H9 (cell line): ENCODE data around the gene SLC6A7. TPM values are rescaled to one million over a fixed set of nuclear protein-coding genes. Genes with fewer than 3 reads are reported as not detected.

Experiments used
- DNase-seq: peaks from one replicate; pipeline ENCODE4 v3.0.0-alpha.2; 2017
- H2AFZ ChIP-seq: one replicate; pipeline ENCODE4 v1.6.1; 2013; ENCODE audit warnings: mild to moderate bottlenecking, low read length, control low read depth, moderate library complexity
- H2AK5ac ChIP-seq: 2 replicates; pipeline ENCODE4 v1.6.1; 2013; ENCODE audit warnings: low read length, control low read depth, mixed read lengths; ENCODE audit not compliant: insufficient read length
- H2BK120ac ChIP-seq: one replicate; pipeline ENCODE4 v1.6.1; 2013; ENCODE audit warnings: low read depth, mild to moderate bottlenecking, low read length, control low read depth, inconsistent platforms; ENCODE audit not compliant: poor library complexity, severe bottlenecking
- H2BK12ac ChIP-seq: 2 replicates; pipeline ENCODE4 v1.6.1; 2013; ENCODE audit warnings: low read length, control low read depth, mixed read lengths, low read depth; ENCODE audit not compliant: insufficient read length
- H2BK15ac ChIP-seq: 2 replicates; pipeline ENCODE4 v1.6.1; 2013; ENCODE audit warnings: low read depth, low read length, control low read depth
- H2BK20ac ChIP-seq: one replicate; pipeline ENCODE4 v1.6.1; 2013; ENCODE audit warnings: low read depth, mild to moderate bottlenecking, low read length, control low read depth, inconsistent platforms; ENCODE audit not compliant: poor library complexity, severe bottlenecking
- H2BK5ac ChIP-seq: 2 replicates; pipeline ENCODE4 v1.6.1; 2013; ENCODE audit warnings: low read length, control low read depth, mixed read lengths; ENCODE audit not compliant: insufficient read length
- H3K14ac ChIP-seq: 2 replicates; pipeline ENCODE4 v1.6.1; 2013; ENCODE audit warnings: low read length, control low read depth; ENCODE audit not compliant: insufficient read depth
- H3K18ac ChIP-seq: 2 replicates; pipeline ENCODE4 v1.6.1; 2013; ENCODE audit warnings: low read depth, mild to moderate bottlenecking, mixed read lengths, low read length, control low read depth; ENCODE audit not compliant: insufficient read length
- H3K23ac ChIP-seq: 2 replicates; pipeline ENCODE4 v1.6.1; 2013; ENCODE audit warnings: low read length, control low read depth, mixed read lengths, low read depth; ENCODE audit not compliant: insufficient read length
- H3K23me2 ChIP-seq: 2 replicates; pipeline ENCODE4 v1.6.1; 2013; ENCODE audit warnings: low read depth, mild to moderate bottlenecking, mixed read lengths, low read length, control low read depth; ENCODE audit not compliant: insufficient read length, poor library complexity, severe bottlenecking
- H3K27ac ChIP-seq: 2 replicates; pipeline ENCODE4 v1.5.1; 2013; ENCODE audit warnings: low read length, control low read depth, mixed read lengths, low read depth; ENCODE audit not compliant: insufficient read length
- H3K27me3 ChIP-seq: 2 replicates; pipeline ENCODE4 v1.6.1; 2013; ENCODE audit warnings: low read length, control low read depth, inconsistent platforms; ENCODE audit not compliant: insufficient read depth
- H3K4ac ChIP-seq: 2 replicates; pipeline ENCODE4 v1.6.1; 2013; ENCODE audit warnings: low read depth, mild to moderate bottlenecking, control low read depth, inconsistent platforms, low read length, moderate library complexity
- H3K4me1 ChIP-seq: 2 replicates; pipeline ENCODE4 v1.6.1; 2013; ENCODE audit warnings: low read length, control low read depth, inconsistent platforms; ENCODE audit not compliant: insufficient read depth
- H3K4me2 ChIP-seq: 2 replicates; pipeline ENCODE4 v1.6.1; 2013; ENCODE audit warnings: low read length, control low read depth, mixed read lengths; ENCODE audit not compliant: insufficient read length, insufficient read depth
- H3K56ac ChIP-seq: 2 replicates; pipeline ENCODE4 v1.6.1; 2013; ENCODE audit warnings: low read depth, mild to moderate bottlenecking, mixed read lengths, low read length, control low read depth; ENCODE audit not compliant: insufficient read length
- H3K79me1 ChIP-seq: 2 replicates; pipeline ENCODE4 v1.6.1; 2013; ENCODE audit warnings: low read depth, mild to moderate bottlenecking, moderate library complexity, low read length, control low read depth, inconsistent platforms; ENCODE audit not compliant: insufficient read depth, poor library complexity, severe bottlenecking
- H3K79me2 ChIP-seq: 2 replicates; pipeline ENCODE4 v1.6.1; 2013; ENCODE audit warnings: low read length, control low read depth, inconsistent platforms; ENCODE audit not compliant: insufficient read depth
- H3K9ac ChIP-seq: 2 replicates; pipeline ENCODE4 v1.6.1; 2013; ENCODE audit warnings: low read length, control low read depth, mixed read lengths; ENCODE audit not compliant: insufficient read length; ENCODE audit errors: extremely low read depth
- H3K9me3 ChIP-seq: one replicate; pipeline ENCODE4 v1.6.1; 2013; ENCODE audit warnings: low read depth, low read length, inconsistent platforms; ENCODE audit not compliant: control insufficient read depth
- H3T11ph ChIP-seq: one replicate; pipeline ENCODE4 v1.6.1; 2013; ENCODE audit warnings: mild to moderate bottlenecking, low read length, control low read depth, inconsistent platforms
- H4K20me1 ChIP-seq: one replicate; pipeline ENCODE4 v1.6.1; 2013; ENCODE audit not compliant: control insufficient read depth, insufficient read length, insufficient read depth
- H4K5ac ChIP-seq: 2 replicates; pipeline ENCODE4 v1.6.1; 2013; ENCODE audit warnings: low read depth, mild to moderate bottlenecking, mixed read lengths, low read length, control low read depth; ENCODE audit not compliant: insufficient read length
- H4K8ac ChIP-seq: replicated peaks from 2 replicates; pipeline ENCODE4 v1.6.1; 2013; ENCODE audit warnings: low read length, control low read depth, mixed read lengths, low read depth; ENCODE audit not compliant: insufficient read length
- H4K91ac ChIP-seq: 2 replicates; pipeline ENCODE4 v1.6.1; 2013; ENCODE audit warnings: low read depth, mild to moderate bottlenecking, moderate library complexity, mixed read lengths, low read length, control low read depth; ENCODE audit not compliant: insufficient read length
- H3K27ac Mint-ChIP-seq, 3 experiments: 2 replicates in 2 of 3; 3 replicates in 1 of 3; pipeline ENCODE4 v1.8.0; 2020 to 2021; ENCODE audit warnings: mixed read lengths in 3 of 3, mild to moderate bottlenecking in 1 of 3, moderate library complexity in 1 of 3
- H3K27me3 Mint-ChIP-seq: 2 replicates; pipeline ENCODE4 v1.8.0; 2021; ENCODE audit warnings: low read depth, mild to moderate bottlenecking, moderate library complexity, mixed read lengths
- H3K36me3 Mint-ChIP-seq, 3 experiments: 2 replicates in 2 of 3; 3 replicates in 1 of 3; pipeline ENCODE4 v1.8.0; 2020 to 2021; ENCODE audit warnings: low read depth in 3 of 3, mixed read lengths in 3 of 3; ENCODE audit not compliant: insufficient read depth in 1 of 3
- H3K4me1 Mint-ChIP-seq, 2 experiments: 2 replicates each; pipeline ENCODE4 v1.8.0; 2020; ENCODE audit warnings: mixed read lengths in 2 of 2
- H3K4me3 Mint-ChIP-seq, 2 experiments: 2 replicates in 1 of 2; 3 replicates in 1 of 2; pipeline ENCODE4 v1.8.0; 2020 to 2021; ENCODE audit warnings: mild to moderate bottlenecking in 2 of 2, mixed read lengths in 2 of 2, moderate library complexity in 1 of 2
- H3K9me3 Mint-ChIP-seq, 2 experiments: 2 replicates in 1 of 2; 3 replicates in 1 of 2; pipeline ENCODE4 v1.8.0; 2020; ENCODE audit warnings: mild to moderate bottlenecking in 2 of 2, mixed read lengths in 2 of 2, moderate library complexity in 1 of 2
- WGBS: extraction: QIAGEN DNeasy Blood & Tissue Kit; methylation state at CpG from one replicate; pipeline ENCODE4 v1.1.7; 2013; ENCODE audit warnings: missing lambda C conversion rate, low lambda C conversion rate, mixed read lengths; ENCODE audit not compliant: insufficient read length; ENCODE audit errors: extremely low coverage; 5-methylcytosine and 5-hydroxymethylcytosine counted together
- total RNA-seq: library from RNA; stranded (reverse); gene quantifications from 2 replicates; pipeline ENCODE4 v1.2.1, GENCODE V29; 2021
- TF ChIP-seq, protein P1 (sequence below): fragments of 200-600 bp; sonication (generic); conservative IDR thresholded peaks from 3 replicates; pipeline ENCODE4 v1.8.0; 2021; ENCODE audit warnings: antibody characterized with exemption, mild to moderate bottlenecking

The SLC6A7 gene
- total RNA-seq, 1 experiment from 2014 or later, result not detected

DNA sequence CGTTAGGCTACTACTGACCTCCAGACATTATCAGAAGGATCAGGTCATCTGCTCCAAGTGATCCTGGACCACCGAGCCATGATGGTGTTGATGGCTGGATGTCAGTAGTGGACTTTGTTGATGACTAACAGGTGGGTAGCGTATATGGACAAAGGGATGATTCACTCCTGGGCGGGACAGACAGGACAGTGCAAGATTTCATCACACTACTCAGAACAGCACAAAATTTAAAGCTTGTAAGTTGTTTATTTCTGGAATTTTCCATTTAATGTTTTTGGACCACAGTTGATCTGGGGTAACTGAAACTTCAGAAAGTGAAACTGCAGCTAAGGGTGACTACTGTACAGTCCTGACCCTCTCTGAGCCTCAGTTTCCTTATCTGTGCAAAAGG lies 46.9 kb upstream of the SLC6A7 start:
- Mint-ChIP-seq H3K4me1 (peaks cover 43 to 60% of the 10 kb centered on the region in 2 experiments), H3K36me3 (no peaks in the 10 kb centered on the region), H3K9me3 (no peaks in the 10 kb centered on the region), H3K27ac (no peak overlapping the region), H3K27me3 (peaks cover 7% of the 10 kb centered on the region), H3K4me3 (no peak overlapping the region)
- no peak overlapping the region for H2BK5ac ChIP-seq
- WGBS, result no CpG with 5 or more reads among the region's 4 CpGs
- H3K23me2 ChIP-seq, result no peaks in the 10 kb centered on the region
- no peaks in the 10 kb centered on the region for H3K9me3 ChIP-seq
- H2BK120ac ChIP-seq, result no peak overlapping the region
- no peak overlapping the region for H2BK12ac ChIP-seq
- no peak overlapping the region for H4K8ac ChIP-seq
- H3K4me1 ChIP-seq, result peaks cover 13% of the 10 kb centered on the region; the same call in 1 of the 2 replicates
- H3K56ac ChIP-seq, result no peak overlapping the region
- H3K79me2 ChIP-seq, result no peaks in the 10 kb centered on the region
- H2AK5ac ChIP-seq, result no peak overlapping the region
- H2AFZ ChIP-seq, result no peak overlapping the region
- no peak overlapping the region for H4K5ac ChIP-seq
- no peak overlapping the region for H3K18ac ChIP-seq
- H2BK15ac ChIP-seq, result no peak overlapping the region
- H3T11ph ChIP-seq, result no peak overlapping the region
- H2BK20ac ChIP-seq, result no peak overlapping the region
- H3K27me3 ChIP-seq, result no peaks in the 10 kb centered on the region
- DNase-seq, result no peak
- no peak overlapping the region for H3K27ac ChIP-seq
- no peak overlapping the region for H3K9ac ChIP-seq
- no peak overlapping the region for H4K91ac ChIP-seq
- H3K79me1 ChIP-seq, result no peaks in the 10 kb centered on the region
- no peaks in the 10 kb centered on the region for H4K20me1 ChIP-seq
- no peak overlapping the region for H3K4me2 ChIP-seq
- no peak overlapping the region for H3K14ac ChIP-seq
- H3K4ac ChIP-seq, result no peak overlapping the region
- TF ChIP-seq, protein P1, sequence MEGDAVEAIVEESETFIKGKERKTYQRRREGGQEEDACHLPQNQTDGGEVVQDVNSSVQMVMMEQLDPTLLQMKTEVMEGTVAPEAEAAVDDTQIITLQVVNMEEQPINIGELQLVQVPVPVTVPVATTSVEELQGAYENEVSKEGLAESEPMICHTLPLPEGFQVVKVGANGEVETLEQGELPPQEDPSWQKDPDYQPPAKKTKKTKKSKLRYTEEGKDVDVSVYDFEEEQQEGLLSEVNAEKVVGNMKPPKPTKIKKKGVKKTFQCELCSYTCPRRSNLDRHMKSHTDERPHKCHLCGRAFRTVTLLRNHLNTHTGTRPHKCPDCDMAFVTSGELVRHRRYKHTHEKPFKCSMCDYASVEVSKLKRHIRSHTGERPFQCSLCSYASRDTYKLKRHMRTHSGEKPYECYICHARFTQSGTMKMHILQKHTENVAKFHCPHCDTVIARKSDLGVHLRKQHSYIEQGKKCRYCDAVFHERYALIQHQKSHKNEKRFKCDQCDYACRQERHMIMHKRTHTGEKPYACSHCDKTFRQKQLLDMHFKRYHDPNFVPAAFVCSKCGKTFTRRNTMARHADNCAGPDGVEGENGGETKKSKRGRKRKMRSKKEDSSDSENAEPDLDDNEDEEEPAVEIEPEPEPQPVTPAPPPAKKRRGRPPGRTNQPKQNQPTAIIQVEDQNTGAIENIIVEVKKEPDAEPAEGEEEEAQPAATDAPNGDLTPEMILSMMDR, result no peak
- no peak overlapping the region for H3K23ac ChIP-seq
